Measurements from ENCODE around the gene PTGER4.
A peak's percentile ranks its signal among the peaks of the same experiment; 100 is the strongest.

The PTGER4 gene

DNA sequence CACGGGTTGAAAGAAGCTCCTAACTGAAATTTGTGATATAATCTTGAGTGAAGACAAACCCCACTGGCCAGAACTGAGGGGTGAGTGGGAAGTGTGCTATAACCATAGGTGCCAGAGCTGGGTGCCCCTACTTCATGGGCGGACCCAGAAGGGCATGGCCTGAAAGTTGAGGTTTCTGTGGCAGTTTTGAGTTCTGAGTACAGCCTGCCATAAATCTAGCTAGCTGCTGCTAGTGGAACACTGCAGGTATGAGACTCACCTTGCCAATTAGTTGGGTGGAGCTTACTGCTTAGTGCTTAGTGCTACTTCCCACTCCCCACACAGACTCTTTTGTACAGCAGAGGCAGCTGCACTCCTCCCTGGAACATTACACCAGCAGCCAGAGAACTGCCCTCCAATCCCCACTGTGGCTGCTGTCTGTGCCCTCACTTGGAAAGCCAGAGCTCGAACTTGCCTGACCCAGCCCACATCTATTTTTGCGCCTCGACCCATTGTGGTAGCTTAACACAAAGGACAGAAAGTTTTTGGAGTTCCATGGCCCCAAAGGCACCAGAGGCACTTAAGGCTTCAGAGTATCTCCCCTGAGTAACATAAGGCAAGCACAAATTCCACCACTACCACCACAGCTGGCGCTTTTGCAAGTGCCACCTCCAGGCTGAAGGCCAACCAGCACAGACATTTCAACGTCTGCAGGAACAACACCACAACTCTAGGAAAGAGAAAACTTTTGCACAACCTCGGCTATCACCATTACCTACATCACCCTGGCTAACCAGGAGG lies 27.1 kb upstream of the PTGER4 start:
- no peaks in the 10 kb centered on the region for H3K9me3 ChIP-seq (ENCODE audit: insufficient read depth, low read depth, low read length)
- no peaks in the 10 kb centered on the region for H4K20me1 ChIP-seq (ENCODE audit: insufficient read depth, low read length, poor library complexity, severe bottlenecking)
- H3K27me3 ChIP-seq (ENCODE audit: insufficient read depth, low read length, poor library complexity, severe bottlenecking) = no peaks in the 10 kb centered on the region
- H3K4me1 ChIP-seq (ENCODE audit: insufficient read depth, low read length, poor library complexity, severe bottlenecking) = peaks cover 90% of the 10 kb centered on the region
- H3K4me2 ChIP-seq (ENCODE audit: low read depth, low read length, poor library complexity, severe bottlenecking) = peak overlapping the region; percentile 67
- peak overlapping the region; percentile 47 for H2AFZ ChIP-seq (ENCODE audit: low read length)
- H3K9ac ChIP-seq (ENCODE audit: low read depth, low read length, poor library complexity, severe bottlenecking) = peak overlapping the region; percentile 54
- no peaks in the 10 kb centered on the region for H3K9me2 ChIP-seq (replicated peaks; ENCODE audit: low read depth, low read length)
- H3F3A ChIP-seq (ENCODE audit: low read depth) = no peaks in the 10 kb centered on the region
- no peaks in the 10 kb centered on the region for H3K36me3 ChIP-seq (ENCODE audit: insufficient read depth, low read length)
- H3K4me3 ChIP-seq (ENCODE audit: low read length, poor library complexity, severe bottlenecking) = peak overlapping the region; percentile 34
- no peaks in the 10 kb centered on the region for H3K79me2 ChIP-seq (ENCODE audit: insufficient read depth, low read length)
- no peak for TF ChIP-seq EZH2phosphoT487 (IDR thresholded peaks at IDR 0.05; ENCODE audit: borderline replicate concordance)
- TF ChIP-seq, protein P1, sequence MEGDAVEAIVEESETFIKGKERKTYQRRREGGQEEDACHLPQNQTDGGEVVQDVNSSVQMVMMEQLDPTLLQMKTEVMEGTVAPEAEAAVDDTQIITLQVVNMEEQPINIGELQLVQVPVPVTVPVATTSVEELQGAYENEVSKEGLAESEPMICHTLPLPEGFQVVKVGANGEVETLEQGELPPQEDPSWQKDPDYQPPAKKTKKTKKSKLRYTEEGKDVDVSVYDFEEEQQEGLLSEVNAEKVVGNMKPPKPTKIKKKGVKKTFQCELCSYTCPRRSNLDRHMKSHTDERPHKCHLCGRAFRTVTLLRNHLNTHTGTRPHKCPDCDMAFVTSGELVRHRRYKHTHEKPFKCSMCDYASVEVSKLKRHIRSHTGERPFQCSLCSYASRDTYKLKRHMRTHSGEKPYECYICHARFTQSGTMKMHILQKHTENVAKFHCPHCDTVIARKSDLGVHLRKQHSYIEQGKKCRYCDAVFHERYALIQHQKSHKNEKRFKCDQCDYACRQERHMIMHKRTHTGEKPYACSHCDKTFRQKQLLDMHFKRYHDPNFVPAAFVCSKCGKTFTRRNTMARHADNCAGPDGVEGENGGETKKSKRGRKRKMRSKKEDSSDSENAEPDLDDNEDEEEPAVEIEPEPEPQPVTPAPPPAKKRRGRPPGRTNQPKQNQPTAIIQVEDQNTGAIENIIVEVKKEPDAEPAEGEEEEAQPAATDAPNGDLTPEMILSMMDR (conservative IDR thresholded peaks at IDR 0.05; ENCODE audit: low read length) = no peak

DNA sequence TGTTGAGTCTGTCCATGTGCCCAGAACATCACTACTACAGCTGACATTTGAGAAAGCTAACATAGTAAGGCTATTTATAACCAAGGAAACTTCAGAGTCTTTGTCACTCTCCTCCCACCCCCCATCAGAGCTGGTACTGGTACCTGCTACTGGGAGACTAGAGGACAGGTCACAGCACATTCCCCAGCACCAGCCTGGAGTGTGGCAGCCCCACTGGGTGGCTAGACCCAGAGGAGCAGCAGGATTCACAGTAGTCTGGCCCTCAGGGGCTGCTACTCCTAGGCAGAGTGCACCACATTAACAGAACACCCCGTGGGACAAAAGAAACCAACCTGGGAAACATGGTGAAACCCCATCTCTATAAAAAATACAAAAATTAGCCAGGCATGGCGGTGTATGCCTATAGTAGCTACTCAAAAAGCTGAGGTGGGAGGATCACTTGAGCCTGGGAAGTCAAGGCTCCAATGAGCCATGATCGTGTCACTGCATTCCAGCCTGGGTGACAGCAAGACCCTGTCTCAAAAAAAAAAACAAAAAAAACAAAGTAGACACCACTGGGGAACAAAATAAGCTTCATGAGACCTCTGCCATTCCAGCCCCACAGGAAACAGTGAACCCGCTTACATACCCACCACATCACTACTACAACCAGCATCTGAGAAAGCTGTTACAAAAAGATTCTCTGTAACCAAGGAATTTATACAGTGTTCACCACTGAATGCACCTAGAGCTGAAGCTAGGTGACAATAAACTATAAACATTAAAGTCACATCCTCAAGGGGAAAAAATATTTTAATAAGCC lies 26.3 kb upstream of the PTGER4 start:
- peak overlapping the region; percentile 67 for H3K4me2 ChIP-seq (ENCODE audit: low read depth, low read length, poor library complexity, severe bottlenecking)
- no peaks in the 10 kb centered on the region for H3K9me3 ChIP-seq (ENCODE audit: insufficient read depth, low read depth, low read length)
- H3K4me3 ChIP-seq (ENCODE audit: low read length, poor library complexity, severe bottlenecking) = peak overlapping the region; percentile 30
- H2AFZ ChIP-seq (ENCODE audit: low read length) = peak overlapping the region; percentile 47
- no peaks in the 10 kb centered on the region for H3K9me2 ChIP-seq (replicated peaks; ENCODE audit: low read depth, low read length)
- no peaks in the 10 kb centered on the region for H3K79me2 ChIP-seq (ENCODE audit: insufficient read depth, low read length)
- peak overlapping the region; percentile 54 for H3K9ac ChIP-seq (ENCODE audit: low read depth, low read length, poor library complexity, severe bottlenecking)
- H3K4me1 ChIP-seq (ENCODE audit: insufficient read depth, low read length, poor library complexity, severe bottlenecking) = peaks cover 90% of the 10 kb centered on the region
- no peaks in the 10 kb centered on the region for H3K36me3 ChIP-seq (ENCODE audit: insufficient read depth, low read length)
- H3F3A ChIP-seq (ENCODE audit: low read depth) = no peaks in the 10 kb centered on the region
- TF ChIP-seq, protein P1 (conservative IDR thresholded peaks at IDR 0.05; ENCODE audit: low read length) = no peak
- TF ChIP-seq EZH2phosphoT487 (IDR thresholded peaks at IDR 0.05; ENCODE audit: borderline replicate concordance) = no peak
- no peaks in the 10 kb centered on the region for H3K27me3 ChIP-seq (ENCODE audit: insufficient read depth, low read length, poor library complexity, severe bottlenecking)
- no peaks in the 10 kb centered on the region for H4K20me1 ChIP-seq (ENCODE audit: insufficient read depth, low read length, poor library complexity, severe bottlenecking)

DNA sequence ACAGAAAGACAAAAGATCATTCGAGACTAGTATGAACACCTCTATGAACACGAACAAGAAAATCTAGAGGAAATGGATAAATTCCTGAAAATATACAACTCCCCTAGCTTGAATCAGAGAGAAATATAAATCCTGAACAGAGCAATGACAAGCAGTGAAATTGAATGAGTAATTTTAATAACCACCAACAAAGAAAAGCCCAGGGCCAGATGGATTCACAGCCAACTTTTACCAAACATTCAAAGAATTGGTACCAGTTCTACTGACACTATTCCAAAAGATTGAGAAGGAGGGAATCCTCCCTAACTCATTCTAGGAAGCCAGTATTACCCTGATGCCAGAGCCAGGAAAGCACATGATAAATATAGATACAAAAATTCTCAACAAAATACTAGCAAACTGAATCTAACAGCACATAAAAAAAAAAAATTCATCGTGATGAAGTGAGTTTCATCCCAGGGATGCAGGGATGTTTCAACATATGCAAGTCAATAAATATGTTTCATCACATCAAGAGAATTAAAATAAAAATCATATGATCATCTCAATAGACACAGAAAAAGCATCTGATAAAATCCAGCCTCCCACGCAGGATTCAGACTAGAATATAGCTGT lies 25.2 kb upstream of the PTGER4 start:
- H4K20me1 ChIP-seq (ENCODE audit: insufficient read depth, low read length, poor library complexity, severe bottlenecking) = no peaks in the 10 kb centered on the region
- no peaks in the 10 kb centered on the region for H3K79me2 ChIP-seq (ENCODE audit: insufficient read depth, low read length)
- TF ChIP-seq EZH2phosphoT487 (IDR thresholded peaks at IDR 0.05; ENCODE audit: borderline replicate concordance) = no peak
- TF ChIP-seq, protein P1 (conservative IDR thresholded peaks at IDR 0.05; ENCODE audit: low read length) = no peak
- no peaks in the 10 kb centered on the region for H3K9me2 ChIP-seq (replicated peaks; ENCODE audit: low read depth, low read length)
- H2AFZ ChIP-seq (ENCODE audit: low read length) = peak overlapping the region; percentile 30; the same call in 1 of the 2 replicates
- H3K9me3 ChIP-seq (ENCODE audit: insufficient read depth, low read depth, low read length) = no peaks in the 10 kb centered on the region
- no peaks in the 10 kb centered on the region for H3K27me3 ChIP-seq (ENCODE audit: insufficient read depth, low read length, poor library complexity, severe bottlenecking)
- peak overlapping the region; percentile 54 for H3K9ac ChIP-seq (ENCODE audit: low read depth, low read length, poor library complexity, severe bottlenecking)
- peaks cover 87% of the 10 kb centered on the region for H3K4me1 ChIP-seq (ENCODE audit: insufficient read depth, low read length, poor library complexity, severe bottlenecking)
- no peaks in the 10 kb centered on the region for H3K36me3 ChIP-seq (ENCODE audit: insufficient read depth, low read length)
- H3F3A ChIP-seq (ENCODE audit: low read depth) = no peaks in the 10 kb centered on the region
- peak overlapping the region; percentile 67 for H3K4me2 ChIP-seq (ENCODE audit: low read depth, low read length, poor library complexity, severe bottlenecking)
- H3K4me3 ChIP-seq (ENCODE audit: low read length, poor library complexity, severe bottlenecking) = peak overlapping the region; percentile 30

Data from Loucy (cell line).